ENCODE measurements around the gene ERN1. TPM values are rescaled to one million over a fixed set of nuclear protein-coding genes. Genes with fewer than 3 reads are reported as not detected.

The ERN1 gene
- total and polyA plus RNA-seq, 2 of the 13 experiments (the other 11 are each of a cell fraction or from before 2014, with no cell fraction given): 6.0 to 12.7 TPM

DNA sequence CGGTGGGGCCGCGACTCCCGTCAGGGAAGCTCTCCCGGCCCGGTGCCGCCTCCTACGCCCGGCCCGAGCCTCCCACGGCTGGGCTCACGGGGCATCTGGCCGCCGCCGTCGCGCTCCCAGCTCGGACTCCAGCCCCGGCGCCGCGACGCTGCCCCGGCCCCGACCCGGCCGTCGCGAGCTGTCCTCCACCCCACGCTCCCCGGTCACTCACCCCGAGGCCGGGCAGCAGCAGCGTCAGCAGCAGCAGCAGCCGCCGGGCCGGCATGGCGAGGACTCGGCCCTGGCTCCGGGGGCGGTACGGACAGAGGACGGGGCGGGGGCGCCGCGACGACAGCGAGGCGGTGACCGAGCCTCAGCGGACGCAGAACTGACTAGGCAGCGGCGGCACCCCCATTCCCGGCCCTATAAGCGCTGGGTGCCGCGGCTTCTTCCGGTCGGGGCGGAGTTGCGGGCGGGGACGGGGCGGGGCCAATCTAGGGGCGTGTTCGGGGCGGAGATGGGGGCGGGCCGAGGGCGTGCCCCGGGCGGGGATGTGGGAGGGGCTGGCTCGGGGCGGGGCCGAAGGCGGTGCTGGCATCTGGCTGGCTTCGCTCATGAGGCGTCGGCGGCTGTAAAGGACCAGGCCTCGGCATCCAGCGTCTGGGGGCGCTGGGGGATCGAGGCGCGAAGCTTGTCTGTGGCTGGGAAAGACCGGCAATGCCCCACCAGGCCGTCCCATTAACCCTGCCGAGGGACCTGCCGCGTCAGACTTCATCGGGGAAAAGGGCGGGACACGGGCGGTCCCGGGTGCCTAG lies at the start of gene ERN1 (continued):
- TF ChIP-seq GRHL1 (CRISPR knock-in tag; conservative IDR thresholded peaks at IDR 0.05) (no peak), ZNF792 (CRISPR knock-in tag; IDR thresholded peaks at IDR 0.05) (peak; percentile 72; the same call in 1 of the 2 replicates), ZNF781 (CRISPR knock-in tag; IDR thresholded peaks at IDR 0.05; ENCODE audit: borderline replicate concordance, not compliant biosample characterization) (peak; percentile 57), GMEB2 (CRISPR knock-in tag; IDR thresholded peaks at IDR 0.05; ENCODE audit: low read depth) (no peak), PRDM10 (CRISPR knock-in tag; IDR thresholded peaks at IDR 0.05; ENCODE audit: low read depth) (no peak), FOXK1 (CRISPR knock-in tag; IDR thresholded peaks at IDR 0.05; ENCODE audit: borderline replicate concordance, low read depth) (no peak; the same call in 1 of the 2 replicates), KLF12 (CRISPR knock-in tag; IDR thresholded peaks at IDR 0.05; ENCODE audit: borderline replicate concordance) (peak; percentile 79), ZFYVE20 (CRISPR knock-in tag; IDR thresholded peaks at IDR 0.05; ENCODE audit: borderline replicate concordance, low read depth) (peak; percentile 88), ZNF747 (CRISPR knock-in tag; IDR thresholded peaks at IDR 0.05; ENCODE audit: borderline replicate concordance) (peak; percentile 95), ZFP91 (CRISPR knock-in tag; IDR thresholded peaks at IDR 0.05; ENCODE audit: borderline replicate concordance) (peak; percentile 69), HOXA7 (CRISPR knock-in tag; IDR thresholded peaks at IDR 0.05) (no peak), ZNF354B (CRISPR knock-in tag; IDR thresholded peaks at IDR 0.05) (peak; percentile 52; the same call in 1 of the 2 replicates), REPIN1 (CRISPR knock-in tag; IDR thresholded peaks at IDR 0.05; ENCODE audit: borderline replicate concordance, low read depth) (peak; percentile 63; the same call in 1 of the 2 replicates), ZNF839 (CRISPR knock-in tag; IDR thresholded peaks at IDR 0.05; ENCODE audit: borderline replicate concordance) (0 out of 2 replicates have a peak, but pooled peaks have one; percentile 65), RFXANK (CRISPR knock-in tag; IDR thresholded peaks at IDR 0.05) (0 out of 2 replicates have a peak, but pooled peaks have one; percentile 53), ZSCAN25 (CRISPR knock-in tag; IDR thresholded peaks at IDR 0.05) (peak; percentile 39; the same call in 1 of the 2 replicates)
- TF ChIP-seq, protein P1, sequence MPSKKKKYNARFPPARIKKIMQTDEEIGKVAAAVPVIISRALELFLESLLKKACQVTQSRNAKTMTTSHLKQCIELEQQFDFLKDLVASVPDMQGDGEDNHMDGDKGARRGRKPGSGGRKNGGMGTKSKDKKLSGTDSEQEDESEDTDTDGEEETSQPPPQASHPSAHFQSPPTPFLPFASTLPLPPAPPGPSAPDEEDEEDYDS (CRISPR knock-in tag; IDR thresholded peaks at IDR 0.05): peak; percentile 99

Data from HepG2 (cell line).